ENCODE results near the gene EVI5L. TPM values are rescaled to one million over a fixed set of nuclear protein-coding genes. Genes with fewer than 3 reads are reported as not detected.
A peak's percentile ranks its signal among the peaks of the same experiment; 100 is the strongest.
"Not testable (repeated sequence)": the region's sequence is repeated elsewhere in the genome, so short reads cannot be mapped to it uniquely, and the experiment has no call there.

EVI5L gene
- total RNA-seq, 2 donors from 2014 or later: 6.0 to 12.9 TPM

DNA sequence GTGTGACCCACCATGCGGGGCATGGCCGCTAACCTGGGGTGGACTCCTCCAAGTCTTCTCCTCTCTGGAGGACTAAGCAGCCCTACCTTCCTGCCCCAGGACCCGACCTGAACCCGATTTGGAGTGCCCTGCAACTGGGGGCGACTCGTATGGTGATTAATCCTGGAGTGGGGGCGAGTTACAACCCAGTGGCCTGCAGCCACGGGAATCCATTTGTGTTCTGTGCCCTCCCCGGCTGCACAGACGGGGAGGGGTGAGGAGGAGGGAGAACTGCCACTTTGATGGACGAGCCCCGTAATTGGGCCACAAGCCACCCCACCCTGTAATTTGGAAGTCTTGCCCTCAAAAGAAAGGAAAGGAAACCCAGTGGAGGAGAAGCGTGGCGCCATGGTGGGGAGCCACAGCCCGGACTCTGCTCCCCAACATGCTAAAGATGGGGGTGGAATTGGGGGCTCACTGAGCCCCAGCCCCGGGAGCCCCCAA, 26.1 kb downstream of the EVI5L start:
- intact Hi-C loops (cut with DNase I): loop anchor here (10.0 kb wide), 1 partner anchor 49 kb away; the partner anchor contains the start of gene MAP2K7

GRCh38 chr19:7856679-7857663, 27.0 kb downstream of the EVI5L start:
- H3K4me3 ChIP-seq: no peak overlapping the region
- ATAC-seq (no peak), DNase-seq (peak in 1 of 4 donors; percentile 10)
- H3K27ac ChIP-seq: no peak overlapping the region
- no peaks in the 10 kb centered on the region for H3K36me3 ChIP-seq (replicated peaks in 1 of 2; ENCODE audit: insufficient read depth in 1 of 2, low read depth in 2 of 2)
- 80 to 86% methylated on average over 35 to 37 of the region's 38 CpGs for WGBS, 2 donors
- no peaks in the 10 kb centered on the region for H3K9me3 ChIP-seq
- no peak for TF ChIP-seq POLR2A (IDR thresholded peaks at IDR 0.05)
- no peak for TF ChIP-seq CTCF (IDR thresholded peaks at IDR 0.05)
- H3K4me1 ChIP-seq: peaks cover 19% of the 10 kb centered on the region
- intact Hi-C loops (cut with DNase I): loop anchor here (10.0 kb wide), 1 partner anchor 48 kb away; the partner anchor contains the start of gene MAP2K7
- H3K27me3 ChIP-seq: no peaks in the 10 kb centered on the region

More for the DNA sequence above, 26.1 kb downstream of the EVI5L start:
- Histone ChIP-seq H3K36me3 (replicated peaks in 1 of 2; ENCODE audit: insufficient read depth in 1 of 2, low read depth in 2 of 2) (no peaks in the 10 kb centered on the region), H3K4me3 (no peak overlapping the region), H3K27ac (no peak overlapping the region), H3K4me1 (peaks cover 13% of the 10 kb centered on the region), H3K27me3 (no peaks in the 10 kb centered on the region), H3K9me3 (no peaks in the 10 kb centered on the region)
- ATAC-seq (no peak), DNase-seq (no peak)
- TF ChIP-seq CTCF (IDR thresholded peaks at IDR 0.05) (no peak), POLR2A (IDR thresholded peaks at IDR 0.05) (no peak)
- WGBS, 2 donors: 94 to 96% methylated on average over 12 to 16 of the region's 16 CpGs

DNA sequence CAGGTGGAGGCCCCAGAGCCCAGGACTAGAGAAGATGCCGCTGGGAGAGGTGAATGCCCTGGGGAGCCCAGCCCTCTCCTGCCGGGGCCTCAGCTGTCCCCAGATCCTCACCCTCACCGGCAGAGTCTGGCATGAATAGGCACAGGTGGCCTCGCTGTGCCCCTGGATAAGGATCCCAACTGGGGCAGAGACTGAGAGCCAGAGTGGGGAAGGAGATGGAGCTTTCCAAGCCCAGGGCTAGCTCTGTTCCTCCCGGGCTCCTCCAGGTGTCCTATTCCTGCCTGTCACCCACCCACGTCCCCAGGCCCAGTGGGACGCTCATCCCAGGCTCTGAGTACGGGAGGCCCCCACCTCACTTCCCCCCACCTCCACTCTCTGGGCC, 27.7 kb downstream of the EVI5L start:
- Histone ChIP-seq H3K4me3 (no peak overlapping the region), H3K27me3 (no peaks in the 10 kb centered on the region), H3K36me3 (replicated peaks in 1 of 2; ENCODE audit: insufficient read depth in 1 of 2, low read depth in 2 of 2) (no peaks in the 10 kb centered on the region), H3K9me3 (no peaks in the 10 kb centered on the region), H3K27ac (no peak overlapping the region), H3K4me1 (peaks cover 23% of the 10 kb centered on the region)
- intact Hi-C loops (cut with DNase I): loop anchor here (10.0 kb wide), 1 partner anchor 47 kb away; the partner anchor contains the start of gene MAP2K7
- WGBS, 2 donors: 84% methylated on average over 6 to 8 of the region's 8 CpGs
- no peak for TF ChIP-seq CTCF (IDR thresholded peaks at IDR 0.05)
- no peak for TF ChIP-seq POLR2A (IDR thresholded peaks at IDR 0.05)
- ATAC-seq: no peak
- DNase-seq: no peak

- no peak for DNase-seq
- no peak overlapping the region for H3K4me3 ChIP-seq
- WGBS, 2 donors: 79 to 100% methylated on average over 1 to 24 of the region's 29 CpGs
- no peak overlapping the region for H3K27ac ChIP-seq
- no peaks in the 10 kb centered on the region for H3K36me3 ChIP-seq (replicated peaks in 1 of 2; ENCODE audit: insufficient read depth in 1 of 2, low read depth in 2 of 2)
- H3K9me3 ChIP-seq: no peaks in the 10 kb centered on the region
- intact Hi-C loops (cut with DNase I): loop anchor here (10.0 kb wide), 1 partner anchor 47 kb away; the partner anchor contains the start of gene MAP2K7
- H3K27me3 ChIP-seq: no peaks in the 10 kb centered on the region
- H3K4me1 ChIP-seq: peaks cover 19% of the 10 kb centered on the region
- TF ChIP-seq POLR2A (IDR thresholded peaks at IDR 0.05) (no peak), CTCF (IDR thresholded peaks at IDR 0.05) (no peak)
- no peak for ATAC-seq
These were observed 28.2 kb downstream of the EVI5L start for GRCh38 chr19:7858109-7858770.

- not testable (repeated sequence) for H3K9me3 ChIP-seq; ATAC-seq; H3K27ac ChIP-seq; H3K4me3 ChIP-seq; H3K27me3 ChIP-seq; DNase-seq; H3K36me3 ChIP-seq (replicated peaks in 1 of 2; ENCODE audit: insufficient read depth in 1 of 2, low read depth in 2 of 2)
- WGBS, 2 donors: 88 to 98% methylated on average over 6 to 8 of the region's 8 CpGs
- intact Hi-C loops (cut with DNase I): loop anchor here (10.0 kb wide), 1 partner anchor 46 kb away; the partner anchor contains the start of gene MAP2K7
- peaks cover 10% of the 10 kb centered on the region for H3K4me1 ChIP-seq
These were observed 29.1 kb downstream of the EVI5L start for GRCh38 chr19:7859087-7859486.
